ENCODE measurements around the gene ZP1.
A peak's percentile ranks its signal among the peaks of the same experiment; 100 is the strongest.

Gene ZP1

GRCh38 chr11:60914633-60915247 is 47.4 kb downstream of the ZP1 start:
- Histone ChIP-seq H3K36me3 (ENCODE audit: control insufficient read depth, insufficient read depth, low read length) (peaks cover 23% of the 10 kb centered on the region), H3K4me3 (ENCODE audit: extremely low read depth, insufficient read depth, low read length, poor library complexity, severe bottlenecking) (peak overlapping the region; percentile 78), H3K27ac (ENCODE audit: low read depth, low read length, severe bottlenecking) (peak overlapping the region; percentile 89), H3K9me3 (ENCODE audit: control insufficient read depth, low read length) (no peaks in the 10 kb centered on the region), H3K4me1 (ENCODE audit: control insufficient read depth, insufficient read depth, low read length, poor library complexity, severe bottlenecking) (peaks cover 16% of the 10 kb centered on the region)
- WGBS, 2 experiments (ENCODE audit: insufficient coverage in 2 of 2): 2 to 3% methylated on average over 18 to 20 of the region's 31 CpGs

- Histone ChIP-seq H3K36me3 (ENCODE audit: control insufficient read depth, insufficient read depth, low read length) (peaks cover 30% of the 10 kb centered on the region), H3K4me3 (ENCODE audit: extremely low read depth, insufficient read depth, low read length, poor library complexity, severe bottlenecking) (peak overlapping the region; percentile 78), H3K27ac (ENCODE audit: low read depth, low read length, severe bottlenecking) (peak overlapping the region; percentile 67), H3K4me1 (ENCODE audit: control insufficient read depth, insufficient read depth, low read length, poor library complexity, severe bottlenecking) (peaks cover 16% of the 10 kb centered on the region), H3K9me3 (ENCODE audit: control insufficient read depth, low read length) (no peaks in the 10 kb centered on the region)
- WGBS, 2 experiments (ENCODE audit: insufficient coverage in 2 of 2): 10 to 11% methylated on average over 10 to 12 of the region's 17 CpGs
These were observed 48.0 kb downstream of the ZP1 start for GRCh38 chr11:60915248-60915914.

GRCh38 chr11:60916669-60917206 is 49.4 kb downstream of the ZP1 start:
- 88 to 89% methylated on average over 1 to 3 of the region's 3 CpGs for WGBS, 2 experiments (ENCODE audit: insufficient coverage in 2 of 2)
- Histone ChIP-seq H3K27ac (ENCODE audit: low read depth, low read length, severe bottlenecking) (no peak overlapping the region), H3K36me3 (ENCODE audit: control insufficient read depth, insufficient read depth, low read length) (peaks cover 43% of the 10 kb centered on the region), H3K4me1 (ENCODE audit: control insufficient read depth, insufficient read depth, low read length, poor library complexity, severe bottlenecking) (peaks cover 16% of the 10 kb centered on the region), H3K4me3 (ENCODE audit: extremely low read depth, insufficient read depth, low read length, poor library complexity, severe bottlenecking) (no peak overlapping the region), H3K9me3 (ENCODE audit: control insufficient read depth, low read length) (no peaks in the 10 kb centered on the region)

- 86 to 92% methylated on average over 1 of the region's 1 CpG for WGBS, 2 experiments (ENCODE audit: insufficient coverage in 2 of 2)
- peaks cover 46% of the 10 kb centered on the region for H3K36me3 ChIP-seq (ENCODE audit: control insufficient read depth, insufficient read depth, low read length)
- H3K9me3 ChIP-seq (ENCODE audit: control insufficient read depth, low read length): no peaks in the 10 kb centered on the region
- H3K4me1 ChIP-seq (ENCODE audit: control insufficient read depth, insufficient read depth, low read length, poor library complexity, severe bottlenecking): peaks cover 16% of the 10 kb centered on the region
- no peak overlapping the region for H3K4me3 ChIP-seq (ENCODE audit: extremely low read depth, insufficient read depth, low read length, poor library complexity, severe bottlenecking)
- no peak overlapping the region for H3K27ac ChIP-seq (ENCODE audit: low read depth, low read length, severe bottlenecking)
These were observed 49.9 kb downstream of the ZP1 start for GRCh38 chr11:60917267-60917666.

- Histone ChIP-seq H3K9me3 (ENCODE audit: control insufficient read depth, low read length) (no peaks in the 10 kb centered on the region), H3K27ac (ENCODE audit: low read depth, low read length, severe bottlenecking) (no peak overlapping the region), H3K4me3 (ENCODE audit: extremely low read depth, insufficient read depth, low read length, poor library complexity, severe bottlenecking) (no peak overlapping the region), H3K4me1 (ENCODE audit: control insufficient read depth, insufficient read depth, low read length, poor library complexity, severe bottlenecking) (peaks cover 16% of the 10 kb centered on the region), H3K36me3 (ENCODE audit: control insufficient read depth, insufficient read depth, low read length) (peaks cover 54% of the 10 kb centered on the region)
- 93% methylated on average over 3 to 4 of the region's 4 CpGs for WGBS, 2 experiments (ENCODE audit: insufficient coverage in 2 of 2)
These were observed 51.1 kb downstream of the ZP1 start for GRCh38 chr11:60918251-60918938.

GRCh38 chr11:60918939-60919265 is 51.6 kb downstream of the ZP1 start:
- Histone ChIP-seq H3K36me3 (ENCODE audit: control insufficient read depth, insufficient read depth, low read length) (peaks cover 54% of the 10 kb centered on the region), H3K27ac (ENCODE audit: low read depth, low read length, severe bottlenecking) (no peak overlapping the region)
- WGBS, 2 experiments (ENCODE audit: insufficient coverage in 2 of 2): 78% methylated on average over 2 of the region's 2 CpGs; no CpG with 5 or more reads in 1 of the 2 experiments

GRCh38 chr11:60919320-60919719 is 52.0 kb downstream of the ZP1 start:
- peaks cover 21% of the 10 kb centered on the region for H3K4me1 ChIP-seq (ENCODE audit: control insufficient read depth, insufficient read depth, low read length, poor library complexity, severe bottlenecking)
- H3K27ac ChIP-seq (ENCODE audit: low read depth, low read length, severe bottlenecking): no peak overlapping the region
- WGBS, 2 experiments (ENCODE audit: insufficient coverage in 2 of 2): 100% methylated on average over 1 of the region's 1 CpG; no CpG with 5 or more reads in 1 of the 2 experiments
- no peaks in the 10 kb centered on the region for H3K9me3 ChIP-seq (ENCODE audit: control insufficient read depth, low read length)
- H3K36me3 ChIP-seq (ENCODE audit: control insufficient read depth, insufficient read depth, low read length): peaks cover 54% of the 10 kb centered on the region
- H3K4me3 ChIP-seq (ENCODE audit: extremely low read depth, insufficient read depth, low read length, poor library complexity, severe bottlenecking): no peak overlapping the region

More at GRCh38 chr11:60918939-60919265, 51.6 kb downstream of the ZP1 start:
- Histone ChIP-seq H3K4me3 (ENCODE audit: extremely low read depth, insufficient read depth, low read length, poor library complexity, severe bottlenecking) (no peak overlapping the region), H3K9me3 (ENCODE audit: control insufficient read depth, low read length) (no peaks in the 10 kb centered on the region), H3K4me1 (ENCODE audit: control insufficient read depth, insufficient read depth, low read length, poor library complexity, severe bottlenecking) (peaks cover 18% of the 10 kb centered on the region)

GRCh38 chr11:60919956-60920355 is 52.6 kb downstream of the ZP1 start:
- H3K4me3 ChIP-seq (ENCODE audit: extremely low read depth, insufficient read depth, low read length, poor library complexity, severe bottlenecking): no peak overlapping the region

GRCh38 chr11:60921259-60921658 is 53.9 kb downstream of the ZP1 start:
- 92 to 95% methylated on average over 7 to 11 of the region's 11 CpGs for WGBS, 2 experiments (ENCODE audit: insufficient coverage in 2 of 2)
- H3K4me3 ChIP-seq (ENCODE audit: extremely low read depth, insufficient read depth, low read length, poor library complexity, severe bottlenecking): no peak overlapping the region
- H3K9me3 ChIP-seq (ENCODE audit: control insufficient read depth, low read length): no peaks in the 10 kb centered on the region
- H3K27ac ChIP-seq (ENCODE audit: low read depth, low read length, severe bottlenecking): no peak overlapping the region
- H3K4me1 ChIP-seq (ENCODE audit: control insufficient read depth, insufficient read depth, low read length, poor library complexity, severe bottlenecking): peaks cover 26% of the 10 kb centered on the region
- H3K36me3 ChIP-seq (ENCODE audit: control insufficient read depth, insufficient read depth, low read length): peaks cover 53% of the 10 kb centered on the region

More at GRCh38 chr11:60919956-60920355, 52.6 kb downstream of the ZP1 start:
- Histone ChIP-seq H3K4me1 (ENCODE audit: control insufficient read depth, insufficient read depth, low read length, poor library complexity, severe bottlenecking) (peaks cover 21% of the 10 kb centered on the region), H3K9me3 (ENCODE audit: control insufficient read depth, low read length) (no peaks in the 10 kb centered on the region), H3K27ac (ENCODE audit: low read depth, low read length, severe bottlenecking) (no peak overlapping the region), H3K36me3 (ENCODE audit: control insufficient read depth, insufficient read depth, low read length) (peaks cover 54% of the 10 kb centered on the region)
- WGBS, 2 experiments (ENCODE audit: insufficient coverage in 2 of 2): 79 to 100% methylated on average over 2 of the region's 2 CpGs

GRCh38 chr11:60921777-60922335 is 54.5 kb downstream of the ZP1 start:
- WGBS, 2 experiments (ENCODE audit: insufficient coverage in 2 of 2): 95 to 96% methylated on average over 22 of the region's 23 CpGs
- H3K4me3 ChIP-seq (ENCODE audit: extremely low read depth, insufficient read depth, low read length, poor library complexity, severe bottlenecking): no peak overlapping the region
- H3K4me1 ChIP-seq (ENCODE audit: control insufficient read depth, insufficient read depth, low read length, poor library complexity, severe bottlenecking): peaks cover 26% of the 10 kb centered on the region
- H3K27ac ChIP-seq (ENCODE audit: low read depth, low read length, severe bottlenecking): no peak overlapping the region
- H3K9me3 ChIP-seq (ENCODE audit: control insufficient read depth, low read length): no peaks in the 10 kb centered on the region
- H3K36me3 ChIP-seq (ENCODE audit: control insufficient read depth, insufficient read depth, low read length): peaks cover 53% of the 10 kb centered on the region

Data from mesodermal cell (in vitro differentiated cells).